Measurements from ENCODE around the gene LIME1.

LIME1 gene

GRCh38 chr20:63787749-63788148 is 51.3 kb downstream of the LIME1 start:
- peak; percentile 79 for FAIRE-seq

More at GRCh38 chr20:63787749-63788148, 51.3 kb downstream of the LIME1 start:
- no peak for DNase-seq (ENCODE audit: insufficient read length, low spot score)
